IMR-90 (cell line): Measurements from ENCODE around the gene MINK1. TPM values are rescaled to one million over a fixed set of nuclear protein-coding genes. Genes with fewer than 3 reads are reported as not detected.

Experiments
- ATAC-seq: fragments of 200-7000 bp; cut with Tn5 transposase; 2 replicates; pipeline ENCODE4 v1.9.1; 2020; ENCODE audit warnings: low read depth, mild to moderate bottlenecking, moderate library complexity
- BruUV-seq: library from RNA; stranded (reverse); fragments of 400-500 nt; replicated peaks from 2 replicates; lab custom pipeline; 2021; lab: Mats Ljungman, UMichigan
- CTCF ChIA-PET: fragments of 300-600 bp; formaldehyde crosslinking; extraction: SDS; loops from one replicate; lab custom pipeline; 2021; ENCODE audit warnings: antibody characterized with exemption; lab: Yijun Ruan, JAX
- POLR2A ChIA-PET: fragments of 300-600 bp; sonication (Branson Sonifier 250); formaldehyde crosslinking; loops from one replicate; lab custom pipeline; 2022; ENCODE audit warnings: antibody characterized with exemption; ENCODE audit not compliant: unreplicated experiment; lab: Charles Lee
- DNase-seq: peaks from one replicate; pipeline ENCODE4 v3.0.0; 2013
- H2AFZ ChIP-seq: replicated peaks from 2 replicates; pipeline ENCODE3; 2013; ENCODE audit warnings: low read length, mild to moderate bottlenecking; ENCODE audit not compliant: poor library complexity
- H2AK5ac ChIP-seq: 2 replicates; pipeline ENCODE4 v1.6.1; 2013; ENCODE audit warnings: low read depth, low read length, inconsistent platforms
- H2AK9ac ChIP-seq: replicated peaks from 2 replicates; pipeline ENCODE3; 2013; ENCODE audit warnings: mild to moderate bottlenecking, low read depth, low read length, moderate library complexity; ENCODE audit not compliant: poor library complexity
- H2BK120ac ChIP-seq: 2 replicates; pipeline ENCODE4 v1.6.1; 2013; ENCODE audit warnings: low read depth, low read length, inconsistent platforms
- H2BK15ac ChIP-seq: 3 replicates; pipeline ENCODE4 v1.6.1; 2013; ENCODE audit warnings: low read depth, low read length, inconsistent platforms
- H2BK20ac ChIP-seq: 2 replicates; pipeline ENCODE4 v1.6.1; 2013; ENCODE audit warnings: low read depth, mild to moderate bottlenecking, inconsistent platforms, low read length, moderate library complexity
- H2BK5ac ChIP-seq: 2 replicates; pipeline ENCODE4 v1.6.1; 2013; ENCODE audit warnings: mild to moderate bottlenecking, low read depth, low read length, inconsistent platforms; ENCODE audit not compliant: poor library complexity, severe bottlenecking
- H3K14ac ChIP-seq: replicated peaks from 2 replicates; pipeline ENCODE4 v1.6.1; 2013; ENCODE audit warnings: low read depth, low read length, inconsistent platforms
- H3K18ac ChIP-seq: 2 replicates; pipeline ENCODE4 v1.6.1; 2013; ENCODE audit warnings: low read depth, low read length, control low read depth
- H3K23ac ChIP-seq: 2 replicates; pipeline ENCODE4 v1.6.1; 2013; ENCODE audit warnings: low read depth, low read length, inconsistent platforms
- H3K27ac ChIP-seq: 2 replicates; pipeline ENCODE4 v1.5.1; 2013; ENCODE audit warnings: mild to moderate bottlenecking, control low read depth, low read length; ENCODE audit not compliant: insufficient read depth
- H3K27me3 ChIP-seq: 2 replicates; pipeline ENCODE4 v1.6.1; 2013; ENCODE audit warnings: low read length; ENCODE audit not compliant: control insufficient read depth, insufficient read depth
- H3K36me3 ChIP-seq: 2 replicates; pipeline ENCODE4 v1.6.1; 2013; ENCODE audit warnings: low read length, mixed read lengths; ENCODE audit not compliant: control insufficient read depth, insufficient read depth
- H3K4ac ChIP-seq: 2 replicates; pipeline ENCODE4 v1.6.1; 2013; ENCODE audit warnings: low read depth, low read length, inconsistent platforms
- H3K4me1 ChIP-seq: 2 replicates; pipeline ENCODE4 v1.6.1; 2013; ENCODE audit warnings: low read length, mixed read lengths; ENCODE audit not compliant: control insufficient read depth, insufficient read depth
- H3K4me2 ChIP-seq: 2 replicates; pipeline ENCODE4 v1.6.1; 2013; ENCODE audit warnings: low read depth, mild to moderate bottlenecking, control low read depth, low read length, moderate library complexity
- H3K4me3 ChIP-seq: 2 replicates; pipeline ENCODE4 v1.5.1; 2013; ENCODE audit warnings: low read depth, mild to moderate bottlenecking, control low read depth, low read length, moderate library complexity; ENCODE audit not compliant: insufficient read depth
- H3K56ac ChIP-seq: 2 replicates; pipeline ENCODE4 v1.6.1; 2013; ENCODE audit warnings: low read length, inconsistent platforms; ENCODE audit not compliant: insufficient read depth; ENCODE audit errors: extremely low read depth
- H3K79me1 ChIP-seq, 2 experiments: 2 replicates each; pipeline ENCODE4 v1.6.1; 2013; ENCODE audit warnings: low read length in 2 of 2, inconsistent platforms in 1 of 2, low read depth in 1 of 2
- H3K9ac ChIP-seq: 2 replicates; pipeline ENCODE4 v1.6.1; 2013; ENCODE audit warnings: low read depth, low read length, control low read depth
- H3K9me1 ChIP-seq: 2 replicates; pipeline ENCODE4 v1.6.1; 2013; ENCODE audit warnings: low read length, inconsistent platforms; ENCODE audit not compliant: insufficient read depth
- H3K9me3 ChIP-seq: 2 replicates; pipeline ENCODE4 v1.6.1; 2013; ENCODE audit warnings: low read length; ENCODE audit not compliant: control insufficient read depth, insufficient read depth
- H4K20me1 ChIP-seq: 2 replicates; pipeline ENCODE4 v1.6.1; 2013; ENCODE audit warnings: low read length, inconsistent platforms; ENCODE audit not compliant: insufficient read depth
- H4K5ac ChIP-seq: 2 replicates; pipeline ENCODE4 v1.6.1; 2013; ENCODE audit warnings: mild to moderate bottlenecking, low read depth, low read length, control low read depth
- H4K8ac ChIP-seq, 2 experiments: 2 replicates each; pipeline ENCODE4 v1.6.1; 2013; ENCODE audit warnings: low read depth in 2 of 2, low read length in 2 of 2, control low read depth in 1 of 2, inconsistent platforms in 1 of 2
- H4K91ac ChIP-seq: 2 replicates; pipeline ENCODE4 v1.6.1; 2013; ENCODE audit warnings: low read depth, low read length, inconsistent platforms; ENCODE audit not compliant: insufficient read depth
- BHLHE40 ChIP-seq: fragments of 150-350 bp; IDR thresholded peaks from 2 replicates; pipeline ENCODE4 v1.6.1; 2016; ENCODE audit warnings: mild to moderate bottlenecking, low read depth, low read length
- CEBPB ChIP-seq: IDR thresholded peaks from 2 replicates; pipeline ENCODE4 v1.6.1; 2012; ENCODE audit warnings: low read depth, low read length, improper control_type of control experiment
- CHD1 ChIP-seq: IDR thresholded peaks from 2 replicates; pipeline ENCODE4 v1.6.1; 2012; ENCODE audit warnings: low read depth, low read length, improper control_type of control experiment
- FOS ChIP-seq: fragments of 150-350 bp; IDR thresholded peaks from 2 replicates; pipeline ENCODE4 v1.6.1; 2016; ENCODE audit warnings: low read depth, low read length
- MAFK ChIP-seq: IDR thresholded peaks from 2 replicates; pipeline ENCODE4 v1.6.1; 2012; ENCODE audit warnings: low read depth, low read length, improper control_type of control experiment
- MAZ ChIP-seq: IDR thresholded peaks from 2 replicates; pipeline ENCODE4 v1.6.1; 2012; ENCODE audit warnings: low read depth, mild to moderate bottlenecking, low read length, improper control_type of control experiment, moderate library complexity, borderline replicate concordance
- MXI1 ChIP-seq: IDR thresholded peaks from 2 replicates; pipeline ENCODE4 v1.6.1; 2012; ENCODE audit warnings: low read depth, mild to moderate bottlenecking, low read length, moderate library complexity, borderline replicate concordance
- NFE2L2 ChIP-seq: fragments of 150-350 bp; IDR thresholded peaks from 2 replicates; pipeline ENCODE4 v1.6.1; 2016; ENCODE audit warnings: low read depth, mild to moderate bottlenecking, low read length
- POLR2A ChIP-seq: IDR thresholded peaks from 2 replicates; pipeline ENCODE4 v1.6.1; 2012; ENCODE audit warnings: mild to moderate bottlenecking, low read depth, low read length
- RAD21 ChIP-seq: IDR thresholded peaks from 2 replicates; pipeline ENCODE4 v1.6.1; 2012; ENCODE audit warnings: low read length, improper control_type of control experiment
- RCOR1 ChIP-seq: IDR thresholded peaks from 2 replicates; pipeline ENCODE4 v1.6.1; 2012; ENCODE audit warnings: mild to moderate bottlenecking, low read length, improper control_type of control experiment; ENCODE audit not compliant: insufficient replicate concordance
- RFX5 ChIP-seq: IDR thresholded peaks from 2 replicates; pipeline ENCODE4 v1.8.0; 2012; ENCODE audit warnings: low read depth, mild to moderate bottlenecking, low read length, moderate library complexity
- SMC3 ChIP-seq: fragments of 150-350 bp; IDR thresholded peaks from 2 replicates; pipeline ENCODE4 v1.6.1; 2016; ENCODE audit warnings: low read depth, mild to moderate bottlenecking, antibody characterized with exemption, low read length, moderate library complexity
- WGBS, 2 experiments: methylation state at CpG; one replicate each; pipeline versions ENCODE4 v1.1.5 to v1.1.7; 2013; ENCODE audit warnings: missing lambda C conversion rate in 2 of 2; ENCODE audit not compliant: insufficient read length in 1 of 2; ENCODE audit errors: extremely low coverage in 2 of 2; 5-methylcytosine and 5-hydroxymethylcytosine counted together
- dilution Hi-C: fragments of 300-500 bp; cut with HindIII; formaldehyde crosslinking; loops from one replicate; pipeline ENCODE4 v1.14.3; 2018; ENCODE audit warnings: low sequenced_read_pairs; ENCODE audit not compliant: unreplicated experiment
- in situ Hi-C: fragments of 300-500 bp; cut with MboI; formaldehyde crosslinking; loops from 3 replicates; pipeline ENCODE4 v1.14.3; 2019; ENCODE audit warnings: low sequenced_read_pairs, inconsistent platforms, mixed read lengths
- intact Hi-C: fragments of 100-400 bp; cut with micrococcal nuclease; formaldehyde crosslinking; loops from 2 replicates; pipeline ENCODE4 v1.10.0; 2022
- polyA plus RNA-seq, 3 experiments: library from polyadenylated mRNA; depleted of rRNA; stranded (reverse); fragments of >200 nt; gene quantifications; 2 replicates each; pipeline ENCODE4 v1.2.3, GENCODE V29; 2012; ENCODE audit warnings: low replicate concordance in 1 of 3
- total RNA-seq: library from RNA; depleted of rRNA; stranded (reverse); fragments of >200 nt; gene quantifications from 2 replicates; pipeline ENCODE4 v1.2.3, GENCODE V29; 2012
- TF ChIP-seq, protein P1 (sequence below): fragments of 150-350 bp; IDR thresholded peaks from 2 replicates; pipeline ENCODE4 v1.6.1; 2017; ENCODE audit warnings: mild to moderate bottlenecking, antibody characterized with exemption, low read length, low read depth
- TF ChIP-seq, protein P2 (sequence below): fragments of 150-350 bp; IDR thresholded peaks from 2 replicates; pipeline ENCODE4 v1.6.1; 2016; ENCODE audit warnings: low read depth, mild to moderate bottlenecking, low read length, moderate library complexity, borderline replicate concordance
- TF ChIP-seq, protein P3 (sequence below): conservative IDR thresholded peaks from 2 replicates; pipeline ENCODE4 v1.5.1; 2012; ENCODE audit warnings: mild to moderate bottlenecking, low read depth, low read length, improper control_type of control experiment

Gene MINK1
- total and polyA plus RNA-seq, 2 of the 4 experiments (the other 2 are of a cell fraction) = 12.2 to 40.9 TPM

DNA sequence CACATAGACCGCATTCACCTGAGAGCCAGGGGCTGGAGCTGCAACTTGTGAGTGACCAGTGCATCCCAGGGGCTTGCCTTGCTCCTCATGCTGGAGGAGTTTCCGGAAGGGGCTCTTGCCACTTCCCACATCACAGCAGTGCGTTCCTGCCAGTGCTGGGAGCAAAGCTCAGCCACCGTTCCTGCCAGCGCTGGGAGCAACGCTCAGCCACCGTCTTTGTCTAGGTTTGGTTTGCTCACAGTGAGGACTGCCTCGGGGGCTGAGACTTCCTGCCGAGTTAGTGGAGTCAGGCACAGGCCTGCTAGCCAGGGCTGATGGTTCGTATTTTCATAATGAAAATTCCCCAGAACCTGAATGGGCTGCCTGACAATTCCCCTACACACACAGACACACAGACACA lies 75.2 kb downstream of the MINK1 start:
- ChIA-PET CTCF (interaction anchor here (0.6 to 1.7 kb wide), 9 partner anchors 11 to 766 kb away, joined by 3 to 15 read pairs (median 3); partner anchors contain the start of genes SPAG7 and ZZEF1), POLR2A (interaction anchor here (1.0 to 1.2 kb wide), 2 partner anchors 12 to 32 kb away, joined by 3 read pairs; partner anchors contain the start of genes RNF167 and SLC25A11)
- intact Hi-C loops (loop anchor here (5.0 kb wide), 1 partner anchor 59 kb away; the partner anchor contains the start of gene SPAG7), in situ Hi-C loops (no loop called here), dilution Hi-C loops (no loop called here)
- Histone ChIP-seq H2BK5ac (peak overlapping the region; percentile 53), H3K4ac (peak overlapping the region; percentile 71), H3K79me1 (no peaks in the 10 kb centered on the region), H3K9ac (no peak overlapping the region), H2BK120ac (no peak overlapping the region), H3K4me1 (peaks cover 3% of the 10 kb centered on the region), H3K27me3 (peaks cover 2% of the 10 kb centered on the region; the same call in 1 of the 2 replicates), H4K91ac (no peak overlapping the region), H4K20me1 (no peaks in the 10 kb centered on the region; the same call in 1 of the 2 replicates), H3K9me1 (peaks cover 2% of the 10 kb centered on the region; the same call in 1 of the 2 replicates), H3K23ac (no peak overlapping the region), H3K18ac (no peak overlapping the region), H2AK9ac (no peak overlapping the region), H2AFZ (peak overlapping the region; percentile 88), H4K8ac (peak overlapping the region; percentile 92 to 97; a peak in 2 of 4 replicates), H2BK20ac (no peak overlapping the region), H3K4me2 (no peak overlapping the region), H2BK15ac (no peak overlapping the region; the same call in 2 of the 3 replicates), H3K4me3 (no peak overlapping the region), H3K36me3 (no peaks in the 10 kb centered on the region), H4K5ac (no peak overlapping the region; the same call in 1 of the 2 replicates), H2AK5ac (peak overlapping the region; percentile 88; the same call in 1 of the 2 replicates), H3K27ac (no peak overlapping the region), H3K9me3 (no peaks in the 10 kb centered on the region), H3K56ac (no peak overlapping the region), H3K14ac (no peak overlapping the region)
- DNase-seq = no peak
- 39% methylated on average over 7 of the region's 10 CpGs; no CpG with 5 or more reads in 1 of the 2 experiments for WGBS, 2 experiments
- BruUV-seq = no TSS peak
- no peak for ATAC-seq
- TF ChIP-seq BHLHE40 (no peak), MAZ (no peak), CEBPB (no peak), MXI1 (no peak), CHD1 (no peak), RCOR1 (no peak), NFE2L2 (no peak), POLR2A (no peak), SMC3 (no peak), MAFK (no peak), RFX5 (no peak), FOS (no peak), RAD21 (no peak)
- TF ChIP-seq, protein P1, sequence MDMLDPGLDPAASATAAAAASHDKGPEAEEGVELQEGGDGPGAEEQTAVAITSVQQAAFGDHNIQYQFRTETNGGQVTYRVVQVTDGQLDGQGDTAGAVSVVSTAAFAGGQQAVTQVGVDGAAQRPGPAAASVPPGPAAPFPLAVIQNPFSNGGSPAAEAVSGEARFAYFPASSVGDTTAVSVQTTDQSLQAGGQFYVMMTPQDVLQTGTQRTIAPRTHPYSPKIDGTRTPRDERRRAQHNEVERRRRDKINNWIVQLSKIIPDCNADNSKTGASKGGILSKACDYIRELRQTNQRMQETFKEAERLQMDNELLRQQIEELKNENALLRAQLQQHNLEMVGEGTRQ = no peak
- TF ChIP-seq, protein P2, sequence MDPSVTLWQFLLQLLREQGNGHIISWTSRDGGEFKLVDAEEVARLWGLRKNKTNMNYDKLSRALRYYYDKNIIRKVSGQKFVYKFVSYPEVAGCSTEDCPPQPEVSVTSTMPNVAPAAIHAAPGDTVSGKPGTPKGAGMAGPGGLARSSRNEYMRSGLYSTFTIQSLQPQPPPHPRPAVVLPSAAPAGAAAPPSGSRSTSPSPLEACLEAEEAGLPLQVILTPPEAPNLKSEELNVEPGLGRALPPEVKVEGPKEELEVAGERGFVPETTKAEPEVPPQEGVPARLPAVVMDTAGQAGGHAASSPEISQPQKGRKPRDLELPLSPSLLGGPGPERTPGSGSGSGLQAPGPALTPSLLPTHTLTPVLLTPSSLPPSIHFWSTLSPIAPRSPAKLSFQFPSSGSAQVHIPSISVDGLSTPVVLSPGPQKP = no peak
- TF ChIP-seq, protein P3, sequence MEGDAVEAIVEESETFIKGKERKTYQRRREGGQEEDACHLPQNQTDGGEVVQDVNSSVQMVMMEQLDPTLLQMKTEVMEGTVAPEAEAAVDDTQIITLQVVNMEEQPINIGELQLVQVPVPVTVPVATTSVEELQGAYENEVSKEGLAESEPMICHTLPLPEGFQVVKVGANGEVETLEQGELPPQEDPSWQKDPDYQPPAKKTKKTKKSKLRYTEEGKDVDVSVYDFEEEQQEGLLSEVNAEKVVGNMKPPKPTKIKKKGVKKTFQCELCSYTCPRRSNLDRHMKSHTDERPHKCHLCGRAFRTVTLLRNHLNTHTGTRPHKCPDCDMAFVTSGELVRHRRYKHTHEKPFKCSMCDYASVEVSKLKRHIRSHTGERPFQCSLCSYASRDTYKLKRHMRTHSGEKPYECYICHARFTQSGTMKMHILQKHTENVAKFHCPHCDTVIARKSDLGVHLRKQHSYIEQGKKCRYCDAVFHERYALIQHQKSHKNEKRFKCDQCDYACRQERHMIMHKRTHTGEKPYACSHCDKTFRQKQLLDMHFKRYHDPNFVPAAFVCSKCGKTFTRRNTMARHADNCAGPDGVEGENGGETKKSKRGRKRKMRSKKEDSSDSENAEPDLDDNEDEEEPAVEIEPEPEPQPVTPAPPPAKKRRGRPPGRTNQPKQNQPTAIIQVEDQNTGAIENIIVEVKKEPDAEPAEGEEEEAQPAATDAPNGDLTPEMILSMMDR = no peak
